WTC11 (cell line): ENCODE data around the gene SPHK1. TPM values are rescaled to one million over a fixed set of nuclear protein-coding genes. Genes with fewer than 3 reads are reported as not detected.

Source experiments
- ATAC-seq: fragments of 200-7000 bp; cut with Tn5 transposase; 2 replicates; pipeline ENCODE4 v1.10.0; 2021; ENCODE audit warnings: mild to moderate bottlenecking, moderate library complexity
- CTCF ChIA-PET: fragments of 300-600 bp; sonication (Branson Sonifier 250); formaldehyde crosslinking; loops from one replicate; lab custom pipeline; 2021; ENCODE audit warnings: antibody characterized with exemption; lab: Charles Lee
- POLR2A ChIA-PET: fragments of 350-600 bp; sonication (Branson Sonifier 250); formaldehyde crosslinking; loops from one replicate; lab custom pipeline; 2021; ENCODE audit warnings: antibody characterized with exemption; lab: Charles Lee
- DNase-seq: peaks from one replicate; pipeline ENCODE4 v3.0.0; 2021; ENCODE audit warnings: low spot score
- H3K27ac Mint-ChIP-seq: 2 replicates; pipeline ENCODE4 v1.8.0; 2021; ENCODE audit warnings: mixed read lengths
- H3K27me3 Mint-ChIP-seq: 2 replicates; pipeline ENCODE4 v1.8.0; 2021; ENCODE audit warnings: low read depth, mild to moderate bottlenecking, moderate library complexity, mixed read lengths
- H3K36me3 Mint-ChIP-seq: 2 replicates; pipeline ENCODE4 v1.8.0; 2021; ENCODE audit warnings: mixed read lengths
- H3K4me1 Mint-ChIP-seq: 2 replicates; pipeline ENCODE4 v1.8.0; 2022; ENCODE audit warnings: mixed read lengths
- H3K4me3 Mint-ChIP-seq: 2 replicates; pipeline ENCODE4 v1.8.0; 2021; ENCODE audit warnings: mild to moderate bottlenecking, moderate library complexity, mixed read lengths
- H3K9me3 Mint-ChIP-seq: 2 replicates; pipeline ENCODE4 v1.8.0; 2021; ENCODE audit warnings: mixed read lengths
- AFF4 ChIP-seq: sonication (generic); formaldehyde crosslinking; IDR thresholded peaks from 2 replicates; pipeline ENCODE4 v1.8.1; 2023; ENCODE audit warnings: mild to moderate bottlenecking, missing genetic modification reagents, borderline replicate concordance
- ATF2 ChIP-seq: sonication (generic); formaldehyde crosslinking; IDR thresholded peaks from 2 replicates; pipeline ENCODE4 v1.8.1; 2022; ENCODE audit warnings: low read depth, missing genetic modification reagents, borderline replicate concordance
- ATF6 ChIP-seq: sonication (generic); formaldehyde crosslinking; IDR thresholded peaks from 2 replicates; pipeline ENCODE4 v1.8.1; 2023; ENCODE audit warnings: mild to moderate bottlenecking, missing genetic modification reagents
- FOXJ3 ChIP-seq: sonication (generic); formaldehyde crosslinking; IDR thresholded peaks from 2 replicates; pipeline ENCODE4 v1.9.0; 2021; ENCODE audit warnings: missing genetic modification reagents, mild to moderate bottlenecking, borderline replicate concordance
- FOXP4 ChIP-seq: sonication (generic); formaldehyde crosslinking; IDR thresholded peaks from 2 replicates; pipeline ENCODE4 v1.8.0; 2022; ENCODE audit warnings: mild to moderate bottlenecking, missing genetic modification reagents
- HMGXB4 ChIP-seq: sonication (generic); formaldehyde crosslinking; IDR thresholded peaks from 2 replicates; pipeline ENCODE4 v1.8.1; 2023; ENCODE audit warnings: mild to moderate bottlenecking, moderate library complexity, missing genetic modification reagents
- JAZF1 ChIP-seq: fragments of 250-450 bp; sonication (Bioruptor Pico); IDR thresholded peaks from 2 replicates; pipeline ENCODE4 v1.9.0; 2021; ENCODE audit warnings: moderate library complexity, mild to moderate bottlenecking, inconsistent platforms
- MLX ChIP-seq: sonication (generic); formaldehyde crosslinking; IDR thresholded peaks from 2 replicates; pipeline ENCODE4 v1.8.1; 2023; ENCODE audit warnings: mild to moderate bottlenecking, missing genetic modification reagents, moderate library complexity
- MYBL2 ChIP-seq: sonication (generic); formaldehyde crosslinking; IDR thresholded peaks from 2 replicates; pipeline ENCODE4 v1.8.1; 2023; ENCODE audit warnings: mild to moderate bottlenecking, moderate library complexity, missing genetic modification reagents
- NR1H2 ChIP-seq: sonication (generic); formaldehyde crosslinking; IDR thresholded peaks from 2 replicates; pipeline ENCODE4 v1.9.0; 2021; ENCODE audit warnings: mild to moderate bottlenecking, moderate library complexity, missing genetic modification reagents
- PRRX2 ChIP-seq: fragments of 250-450 bp; sonication (Bioruptor Pico); IDR thresholded peaks from 2 replicates; pipeline ENCODE4 v1.8.0; 2021; ENCODE audit warnings: mild to moderate bottlenecking
- ZBTB43 ChIP-seq: sonication (generic); formaldehyde crosslinking; IDR thresholded peaks from 2 replicates; pipeline ENCODE4 v1.8.1; 2023; ENCODE audit warnings: mild to moderate bottlenecking, missing genetic modification reagents
- ZMAT4 ChIP-seq: fragments of 250-450 bp; sonication (Bioruptor Pico); IDR thresholded peaks from 2 replicates; pipeline ENCODE4 v1.9.0; 2021; ENCODE audit warnings: mild to moderate bottlenecking
- ZNF219 ChIP-seq: sonication (generic); formaldehyde crosslinking; IDR thresholded peaks from 2 replicates; pipeline ENCODE4 v1.8.0; 2023; ENCODE audit warnings: missing genetic modification reagents, mild to moderate bottlenecking, borderline replicate concordance
- ZNF232 ChIP-seq: sonication (generic); formaldehyde crosslinking; IDR thresholded peaks from 2 replicates; pipeline ENCODE4 v1.8.0; 2022; ENCODE audit warnings: mild to moderate bottlenecking, missing genetic modification reagents
- ZNF423 ChIP-seq: fragments of 250-450 bp; sonication (Bioruptor Pico); IDR thresholded peaks from 2 replicates; pipeline ENCODE4 v2.1.2; 2022; ENCODE audit warnings: mild to moderate bottlenecking, moderate library complexity
- ZNF425 ChIP-seq: fragments of 250-450 bp; sonication (Bioruptor Pico); conservative IDR thresholded peaks from 2 replicates; pipeline ENCODE4 v1.9.0; 2021; ENCODE audit warnings: mild to moderate bottlenecking
- ZNF671 ChIP-seq: fragments of 250-450 bp; sonication (Bioruptor Pico); IDR thresholded peaks from 2 replicates; pipeline ENCODE4 v1.8.0; 2021; ENCODE audit warnings: mild to moderate bottlenecking
- total RNA-seq: library from RNA; stranded (reverse); gene quantifications from 3 replicates; pipeline ENCODE4 v1.2.3, GENCODE V29; 2021

The SPHK1 gene
- total RNA-seq, 1 experiment from 2014 or later: 2.5 TPM

GRCh38 chr17:76431509-76431908 lies 47.1 kb downstream of the SPHK1 start:
- CTCF ChIA-PET: interaction anchor here (0.8 to 1.9 kb wide), 7 partner anchors 14 to 49 kb away, joined by 3 to 14 read pairs (median 4); no protein-coding TSS in a partner anchor
- TF ChIP-seq ATF6 (CRISPR knock-in tag): no peak
- no peak for TF ChIP-seq JAZF1 (CRISPR knock-in tag)
- no peak for TF ChIP-seq MLX (CRISPR knock-in tag)
- no peak for TF ChIP-seq ZNF671 (CRISPR knock-in tag)
- TF ChIP-seq FOXP4 (CRISPR knock-in tag): no peak
- ATAC-seq: peak; percentile 30; the same call in 1 of the 2 replicates
- DNase-seq: no peak
- H3K4me3 Mint-ChIP-seq: no peak overlapping the region
- peaks cover 66% of the 10 kb centered on the region for H3K4me1 Mint-ChIP-seq
- no peaks in the 10 kb centered on the region for H3K36me3 Mint-ChIP-seq
- H3K27ac Mint-ChIP-seq: peak overlapping the region; percentile 46
- no peaks in the 10 kb centered on the region for H3K27me3 Mint-ChIP-seq
- H3K9me3 Mint-ChIP-seq: no peaks in the 10 kb centered on the region
- POLR2A ChIA-PET: no interaction called here

- no peaks in the 10 kb centered on the region for H3K9me3 Mint-ChIP-seq
- DNase-seq (no peak), ATAC-seq (peak; percentile 26; the same call in 1 of the 2 replicates)
- no peak overlapping the region for H3K4me3 Mint-ChIP-seq
- peak overlapping the region; percentile 43 for H3K27ac Mint-ChIP-seq
- no peaks in the 10 kb centered on the region for H3K36me3 Mint-ChIP-seq
- ChIA-PET CTCF (interaction anchor here (1.4 kb wide), 1 partner anchor 50 kb away, joined by 4 read pairs; no protein-coding TSS in a partner anchor), POLR2A (no interaction called here)
- no peaks in the 10 kb centered on the region for H3K27me3 Mint-ChIP-seq
- peaks cover 65% of the 10 kb centered on the region for H3K4me1 Mint-ChIP-seq
- TF ChIP-seq ZNF425 (CRISPR knock-in tag) (no peak), ZMAT4 (CRISPR knock-in tag) (no peak), FOXJ3 (CRISPR knock-in tag) (no peak), HMGXB4 (CRISPR knock-in tag) (no peak), ATF2 (no peak), NR1H2 (CRISPR knock-in tag) (no peak), ZNF232 (CRISPR knock-in tag) (no peak), AFF4 (CRISPR knock-in tag) (no peak), MYBL2 (CRISPR knock-in tag) (no peak), PRRX2 (CRISPR knock-in tag) (no peak), ZNF219 (CRISPR knock-in tag) (no peak), ZNF423 (CRISPR knock-in tag) (no peak), ZBTB43 (CRISPR knock-in tag) (no peak)
Measured at GRCh38 chr17:76432004-76432403, 47.6 kb downstream of the SPHK1 start.
